ENCODE data around the gene RRP8. TPM values are rescaled to one million over a fixed set of nuclear protein-coding genes. Genes with fewer than 3 reads are reported as not detected.

RRP8 gene
- total RNA-seq, 1 donor, result 11.0 TPM

DNA sequence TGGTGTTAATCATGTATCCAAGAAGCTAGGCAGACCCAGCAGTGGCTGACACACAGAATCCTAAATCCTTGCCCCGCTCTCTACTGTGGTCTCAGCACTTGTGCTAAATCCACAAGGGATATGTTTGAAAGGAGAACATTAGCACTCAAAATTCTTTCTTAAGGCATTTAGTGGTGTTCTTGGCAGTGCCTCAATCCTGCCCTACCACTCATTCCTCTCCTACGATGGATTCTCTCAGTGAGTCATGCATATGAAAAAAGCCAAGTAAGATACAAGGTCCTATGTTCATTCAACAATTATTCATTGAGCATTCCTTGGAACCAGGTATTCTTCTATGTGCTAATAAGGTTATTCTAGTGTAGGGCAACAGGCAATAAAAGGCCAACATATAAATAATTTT, 31.2 kb downstream of the RRP8 start:
- no peak for DNase-seq (ENCODE audit: low read depth in 2 of 3, low spot score in 2 of 3)

DNA sequence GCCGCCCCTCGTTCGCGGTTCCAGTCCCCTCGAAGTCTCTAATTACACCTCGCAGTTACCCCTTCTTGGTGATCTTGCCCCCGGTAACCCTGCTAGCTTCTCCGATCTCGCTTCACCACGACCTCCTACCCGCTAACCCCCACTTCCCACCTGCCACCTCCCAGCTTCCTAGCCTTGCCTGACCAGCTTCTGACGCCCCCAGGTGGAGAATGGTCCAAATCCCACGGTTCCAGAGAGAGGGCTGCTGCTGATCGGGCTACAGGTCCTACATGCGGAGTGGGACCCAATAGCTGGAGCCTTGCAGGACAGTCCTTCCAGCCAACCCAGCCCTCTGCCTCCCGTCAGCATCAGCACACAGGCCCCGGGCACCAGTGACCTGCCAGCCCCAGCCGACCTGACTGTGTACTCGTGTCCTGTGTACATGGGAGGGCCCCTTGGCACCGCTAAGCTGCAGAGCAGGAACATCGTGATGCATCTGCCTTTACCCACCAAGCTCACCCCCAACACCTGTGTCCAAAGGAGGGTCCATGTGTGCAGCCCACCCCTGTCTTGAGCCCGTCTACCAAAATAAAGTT, 31.9 kb downstream of the RRP8 start:
- DNase-seq (ENCODE audit: low read depth in 2 of 3, low spot score in 2 of 3), result no peak

DNA sequence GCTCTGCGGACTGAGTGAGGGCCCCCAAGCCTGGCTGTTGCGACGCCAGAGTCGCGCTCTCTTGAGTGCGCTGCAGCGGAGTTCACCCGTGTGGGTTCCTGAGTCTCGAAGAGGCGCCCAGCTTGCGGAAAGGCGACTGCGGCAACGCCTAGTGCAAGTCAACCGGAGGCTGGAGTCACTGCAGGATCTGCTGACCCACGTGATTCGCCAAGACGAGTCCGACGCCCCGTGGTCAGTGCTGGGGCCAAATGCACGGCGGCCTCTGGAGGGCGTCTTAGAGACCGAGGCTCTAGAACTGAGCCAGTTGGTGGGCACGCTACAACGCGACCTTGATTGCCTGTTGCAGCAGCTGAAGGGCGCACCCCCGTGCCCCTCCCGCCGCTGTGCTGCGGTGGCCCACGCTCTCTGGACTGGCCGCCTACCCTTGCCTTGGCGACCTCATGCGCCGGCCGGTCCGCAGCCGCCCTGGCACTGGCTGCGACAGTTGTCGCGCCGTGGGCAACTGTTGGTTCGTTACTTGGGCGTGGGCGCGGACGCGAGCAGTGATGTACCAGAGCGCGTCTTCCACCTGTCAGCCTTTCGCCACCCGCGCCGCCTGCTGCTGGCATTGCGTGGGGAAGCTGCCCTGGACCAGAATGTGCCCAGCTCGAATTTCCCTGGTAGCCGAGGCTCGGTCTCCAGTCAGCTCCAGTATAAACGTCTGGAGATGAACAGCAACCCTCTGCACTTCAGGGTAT, 32.6 kb downstream of the RRP8 start:
- no peak for DNase-seq (ENCODE audit: low read depth in 2 of 3, low spot score in 2 of 3)

DNA sequence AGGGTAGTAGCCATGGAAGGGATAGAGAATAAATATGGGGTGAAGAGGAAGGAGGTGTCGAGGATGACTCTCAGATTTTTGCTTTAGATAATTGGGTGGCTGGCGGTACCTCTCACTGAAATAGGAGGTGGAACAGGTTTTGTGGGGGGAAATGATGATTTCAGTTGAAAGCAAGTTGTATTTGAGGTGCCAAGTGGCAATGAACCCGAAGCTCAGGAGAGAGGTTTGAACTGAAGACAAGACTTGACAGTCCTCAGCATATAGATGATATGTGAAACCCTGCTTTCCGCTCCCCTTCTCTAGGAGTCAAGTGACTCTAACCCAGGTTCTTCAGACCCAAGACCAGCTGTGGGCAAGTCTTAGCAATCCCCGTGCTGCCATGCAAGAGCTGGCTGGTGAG, 33.7 kb downstream of the RRP8 start:
- DNase-seq (ENCODE audit: low read depth in 2 of 3, low spot score in 2 of 3), result no peak

DNA sequence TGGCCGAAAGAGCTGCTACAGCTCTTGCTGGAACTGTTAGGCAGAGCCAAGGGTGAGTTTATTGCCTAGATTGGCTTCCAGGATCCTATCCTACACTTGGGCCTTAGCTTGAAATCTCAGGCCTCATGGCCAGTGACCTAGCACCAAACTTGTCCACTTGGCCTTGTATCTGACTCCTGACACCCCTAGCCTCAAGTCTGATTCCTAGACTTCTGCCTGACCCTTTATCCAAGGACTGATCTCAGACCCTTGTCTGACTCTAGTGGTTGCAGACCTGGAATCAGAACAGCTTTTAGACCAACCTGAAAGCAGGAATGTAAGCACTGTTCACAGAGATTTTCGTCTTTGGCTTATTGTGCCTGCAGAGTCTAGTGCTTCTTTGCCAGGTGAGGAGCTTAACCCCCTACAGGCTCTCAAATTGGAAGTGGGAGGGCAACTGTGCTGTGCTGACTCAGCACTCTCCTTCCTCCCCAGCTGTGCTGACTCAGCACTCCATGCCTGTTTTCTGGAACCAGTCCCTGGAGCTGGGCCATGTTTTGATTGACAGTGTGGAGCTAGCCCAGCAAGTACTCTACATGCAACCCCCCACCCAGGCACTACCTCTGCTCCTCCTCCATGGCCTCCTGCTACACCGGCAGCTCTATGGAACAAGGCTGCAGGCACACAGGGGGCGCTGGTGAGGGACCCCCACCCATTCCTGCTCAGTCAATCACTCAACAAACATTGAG, 35.1 kb downstream of the RRP8 start:
- peak in 2 of 3 donors; percentile 50 to 71 for DNase-seq (ENCODE audit: low read depth in 2 of 3, low spot score in 2 of 3)

DNA sequence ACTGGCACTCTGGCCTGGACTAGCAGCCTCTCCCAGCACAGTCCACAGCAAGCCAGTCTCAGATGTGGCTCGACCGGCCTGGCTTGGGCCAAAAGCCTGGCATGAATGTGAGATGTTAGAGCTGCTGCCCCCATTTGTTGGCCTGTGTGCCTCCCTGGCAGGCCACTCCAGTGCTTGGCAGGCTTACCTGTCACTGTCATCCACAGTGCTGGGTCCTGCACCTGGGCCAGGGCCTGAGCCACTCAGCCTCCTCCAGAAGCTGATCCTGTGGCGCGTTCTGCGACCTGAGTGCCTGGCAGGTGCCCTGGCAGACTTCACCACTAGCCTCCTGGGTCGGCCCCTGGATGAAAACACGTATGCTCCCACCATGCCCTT, 36.1 kb downstream of the RRP8 start:
- DNase-seq (ENCODE audit: low read depth in 2 of 3, low spot score in 2 of 3), result no peak

GRCh38 chr11:6566704-6567370, 36.6 kb downstream of the RRP8 start:
- no peak for DNase-seq (ENCODE audit: low read depth in 2 of 3, low spot score in 2 of 3)

DNA sequence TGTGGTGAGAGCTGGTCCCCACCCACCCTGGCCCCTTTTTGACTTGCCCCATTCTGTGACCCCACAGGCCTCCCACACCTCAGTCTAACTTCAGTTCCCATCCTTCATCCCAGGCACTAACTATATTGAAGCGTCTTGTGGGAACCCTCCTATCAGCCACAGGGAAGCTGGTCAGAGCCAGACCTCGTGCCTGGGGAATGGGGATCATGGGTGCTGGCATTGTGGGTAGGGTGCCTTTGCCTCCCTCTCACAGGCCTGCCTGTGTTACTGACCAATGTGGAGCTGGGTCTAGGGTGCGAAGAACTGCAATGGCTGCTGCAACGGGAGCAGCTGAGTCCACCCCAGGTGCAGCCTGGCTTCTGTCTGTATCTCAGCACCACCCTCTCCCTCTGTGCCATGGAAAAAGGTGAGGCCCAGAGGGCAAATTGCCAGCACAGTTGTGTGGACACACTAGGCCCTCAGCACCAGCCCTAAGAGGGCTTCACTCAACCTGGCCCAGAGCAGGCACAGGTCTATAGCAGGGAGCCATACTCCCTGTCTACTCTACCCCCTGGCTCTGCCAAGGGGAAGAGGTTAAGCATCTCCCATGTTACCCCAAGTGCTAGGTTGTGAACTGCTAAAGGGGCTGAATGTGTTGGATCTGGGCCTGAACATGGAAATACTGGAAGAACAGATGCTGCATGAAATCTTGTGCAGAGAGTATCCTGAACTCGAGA, 37.3 kb downstream of the RRP8 start:
- DNase-seq (ENCODE audit: low read depth in 2 of 3, low spot score in 2 of 3), result no peak

DNA sequence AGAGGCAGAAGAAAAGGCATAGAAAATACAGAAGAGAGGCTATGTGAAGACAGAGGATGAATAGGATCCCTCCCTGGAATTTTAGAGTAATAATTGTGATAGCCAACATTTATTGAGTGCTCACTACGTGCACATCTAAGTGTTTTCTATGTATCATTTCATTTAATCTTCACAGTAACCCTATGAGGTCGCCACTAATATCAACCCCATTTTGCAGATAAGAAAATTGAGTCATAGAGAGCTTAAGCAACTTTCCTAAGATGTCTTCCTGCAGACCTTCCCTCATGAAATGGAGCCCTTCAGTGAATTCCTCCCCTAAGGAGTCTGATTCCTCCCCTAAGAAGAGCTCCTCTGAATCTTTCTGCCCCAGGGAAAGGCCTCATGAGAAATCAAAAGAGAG, 38.1 kb downstream of the RRP8 start:
- DNase-seq (ENCODE audit: low read depth in 2 of 3, low spot score in 2 of 3), result no peak

DNA sequence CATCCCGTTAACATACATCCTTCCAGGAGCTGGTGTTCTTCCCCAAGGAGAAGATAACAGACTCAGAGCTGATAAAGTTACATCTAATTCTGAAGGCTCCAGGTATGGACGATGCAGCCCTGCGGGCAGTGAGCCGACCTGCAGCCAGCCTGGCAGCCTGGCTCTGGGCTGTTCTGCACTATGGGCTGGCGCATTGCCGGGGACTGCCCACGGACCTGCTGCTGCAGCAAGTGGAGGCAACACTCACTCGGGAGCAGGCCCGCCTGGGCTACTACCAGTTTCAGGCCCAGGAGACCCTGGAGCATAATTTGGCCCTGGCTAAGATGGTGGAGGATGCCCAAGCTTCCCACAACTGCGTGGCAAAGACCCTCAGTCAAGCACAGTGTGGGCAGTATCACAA, 39.7 kb downstream of the RRP8 start:
- DNase-seq (ENCODE audit: low read depth in 2 of 3, low spot score in 2 of 3), result no peak

- no peak for DNase-seq (ENCODE audit: low read depth in 2 of 3, low spot score in 2 of 3)
Observed at GRCh38 chr11:6563121-6563619, 40.2 kb downstream of the RRP8 start.

GRCh38 chr11:6561288-6561687, 42.1 kb downstream of the RRP8 start:
- DNase-seq (ENCODE audit: low read depth in 2 of 3, low spot score in 2 of 3), result no peak

GRCh38 chr11:6559369-6559768, 44.0 kb downstream of the RRP8 start:
- no peak for DNase-seq (ENCODE audit: low read depth in 2 of 3, low spot score in 2 of 3)

DNA sequence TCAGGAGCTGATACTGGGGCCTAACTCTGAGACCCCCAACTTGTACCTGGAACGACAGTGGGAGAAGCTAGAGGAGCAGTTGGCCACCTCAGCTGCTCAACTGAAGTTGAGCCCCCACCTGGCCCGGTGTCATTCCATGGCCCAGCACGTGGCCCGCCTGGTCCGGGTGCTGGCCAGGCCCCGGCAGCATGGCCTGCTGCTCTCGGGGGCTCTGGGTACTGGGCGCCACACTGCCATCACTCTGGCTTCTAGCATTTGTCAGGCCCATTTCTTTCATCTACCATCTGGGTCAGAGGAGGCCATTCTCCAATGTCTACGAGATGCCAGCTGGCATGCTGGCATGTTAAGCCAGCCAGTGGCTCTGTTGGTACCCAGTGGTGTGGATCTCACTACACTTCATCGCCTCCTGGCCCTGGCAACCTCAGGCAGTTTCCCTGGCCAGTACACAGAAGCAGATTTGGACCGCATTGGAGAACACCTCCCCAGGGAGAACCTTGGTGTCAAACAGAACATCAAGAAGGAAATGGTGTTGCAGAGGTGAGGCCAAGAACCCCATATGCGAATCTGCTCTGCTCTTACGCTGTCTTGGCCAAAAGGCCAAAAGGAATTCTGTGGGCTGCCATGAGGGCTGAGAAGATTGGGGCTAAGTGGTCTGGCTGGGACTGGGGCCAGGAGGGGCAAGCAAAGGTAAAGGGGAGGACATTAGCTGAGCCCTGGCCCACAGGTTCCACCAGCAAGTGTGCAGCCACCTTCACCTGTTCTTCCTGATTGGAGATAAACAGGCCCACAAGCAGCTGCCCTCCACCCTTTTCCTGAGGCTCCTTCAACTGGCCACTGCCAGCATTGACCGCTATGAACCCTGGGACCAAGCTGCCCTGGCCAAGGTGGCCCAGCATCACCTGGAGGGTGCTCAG, 45.4 kb downstream of the RRP8 start:
- DNase-seq (ENCODE audit: low read depth in 2 of 3, low spot score in 2 of 3), result no peak

GRCh38 chr11:6557063-6557462, 46.4 kb downstream of the RRP8 start:
- DNase-seq (ENCODE audit: low read depth in 2 of 3, low spot score in 2 of 3), result no peak

- no peak for DNase-seq (ENCODE audit: low read depth in 2 of 3, low spot score in 2 of 3)
Observed at GRCh38 chr11:6556139-6556949, 47.1 kb downstream of the RRP8 start.

GRCh38 chr11:6554828-6555706, 48.3 kb downstream of the RRP8 start:
- no peak for DNase-seq (ENCODE audit: low read depth in 2 of 3, low spot score in 2 of 3)

DNA sequence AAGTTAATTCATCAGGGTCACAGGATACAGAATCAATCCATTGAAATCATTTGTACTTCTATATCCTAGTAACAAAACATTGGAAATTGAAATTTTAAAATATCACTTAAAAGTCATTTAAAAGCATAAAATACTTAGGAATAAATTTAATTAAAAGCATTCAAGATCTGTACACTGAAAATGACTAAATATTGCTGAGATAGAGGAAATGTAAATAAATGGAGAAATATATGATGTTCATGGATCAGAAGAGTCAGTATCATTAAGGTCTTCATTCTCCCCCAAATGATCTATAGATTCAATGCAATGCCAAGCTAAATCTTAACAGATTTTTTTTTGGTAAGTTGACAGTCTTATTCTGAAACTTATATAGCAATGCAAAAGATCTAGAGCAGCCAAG, 49.8 kb downstream of the RRP8 start:
- DNase-seq (ENCODE audit: low read depth in 2 of 3, low spot score in 2 of 3), result no peak

Measured in hematopoietic multipotent progenitor cell (in vitro differentiated cells).